ENCODE results near the gene TCF7L2.

The TCF7L2 gene

GRCh38 chr10:113095419-113096127 is 145.5 kb downstream of the TCF7L2 start:
- no peaks in the 10 kb centered on the region for H3K36me3 ChIP-seq (ENCODE audit: control insufficient read depth, low read length)
- peaks cover 10% of the 10 kb centered on the region for H3K4me1 ChIP-seq (ENCODE audit: control insufficient read depth, low read length)

DNA sequence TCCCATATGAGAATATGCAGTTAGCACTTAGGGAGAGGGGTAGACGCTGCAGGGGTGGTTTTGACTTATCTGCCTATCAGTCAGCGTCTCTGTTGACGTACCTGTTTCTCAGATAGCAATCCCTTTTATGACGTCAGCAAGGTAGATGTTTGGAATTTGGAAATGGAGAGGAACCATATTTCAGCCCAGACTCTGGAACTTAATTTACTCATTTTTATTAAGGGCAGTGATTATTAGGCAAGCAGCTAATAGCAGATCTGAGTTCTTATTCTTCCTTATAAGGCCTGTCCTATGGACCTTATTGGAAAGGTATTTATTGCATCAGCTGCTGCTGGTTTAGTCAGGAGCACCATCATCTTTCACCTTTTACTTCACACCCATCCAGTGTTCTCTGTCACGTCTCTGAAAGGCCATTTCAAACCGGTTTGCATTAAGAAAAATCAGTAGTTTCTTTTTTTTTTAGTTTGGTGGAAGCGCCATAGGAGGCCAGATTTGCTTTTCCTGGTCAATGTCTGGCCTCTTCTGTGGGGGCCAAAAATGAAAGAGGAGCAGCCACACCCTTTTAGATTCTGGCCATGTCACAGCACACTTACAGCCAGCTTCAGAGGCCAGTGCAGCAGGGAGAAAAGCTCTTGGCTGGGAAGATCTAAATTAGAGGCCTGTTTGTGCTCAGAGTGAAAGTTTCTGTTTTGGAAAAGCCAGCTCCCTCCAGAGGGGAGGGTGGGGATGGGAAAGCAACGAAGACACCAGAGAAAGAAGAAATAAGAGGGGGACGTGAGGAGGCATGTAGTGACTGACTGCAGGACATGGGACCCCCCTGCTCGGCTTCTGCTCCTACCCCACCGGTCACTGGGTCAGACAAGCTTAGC is 146.3 kb downstream of the TCF7L2 start:
- Histone ChIP-seq H3K4me2 (ENCODE audit: low read length) (no peak overlapping the region), H4K20me1 (ENCODE audit: control insufficient read depth, insufficient read depth, low read depth, low read length) (peaks cover 8% of the 10 kb centered on the region; the same call in 1 of the 2 replicates), H3K27ac (ENCODE audit: low read depth, low read length) (no peak overlapping the region), H3F3A (ENCODE audit: control insufficient read depth, insufficient read depth) (no peaks in the 10 kb centered on the region), H3K36me3 (ENCODE audit: control insufficient read depth, low read length) (no peaks in the 10 kb centered on the region), H3K9me2 (replicated peaks; ENCODE audit: control insufficient read depth, low read length) (no peaks in the 10 kb centered on the region), H3K4me3 (ENCODE audit: low read length) (no peak overlapping the region), H3K4me1 (ENCODE audit: control insufficient read depth, low read length) (peaks cover 10% of the 10 kb centered on the region), H3K79me2 (ENCODE audit: control insufficient read depth, low read length) (no peaks in the 10 kb centered on the region), H3K9me3 (ENCODE audit: control insufficient read depth, insufficient read depth, low read length) (no peaks in the 10 kb centered on the region), H3K27me3 (ENCODE audit: control insufficient read depth, low read length) (peaks cover 5% of the 10 kb centered on the region; the same call in 1 of the 2 replicates)
- TF ChIP-seq CTCF (IDR thresholded peaks at IDR 0.05; ENCODE audit: low read depth, low read length, poor library complexity, severe bottlenecking) (no peak), EZH2phosphoT487 (IDR thresholded peaks at IDR 0.05; ENCODE audit: borderline replicate concordance, low read length) (no peak)

More at GRCh38 chr10:113095419-113096127, 145.5 kb downstream of the TCF7L2 start:
- TF ChIP-seq CTCF (IDR thresholded peaks at IDR 0.05; ENCODE audit: low read depth, low read length, poor library complexity, severe bottlenecking) (no peak), EZH2phosphoT487 (IDR thresholded peaks at IDR 0.05; ENCODE audit: borderline replicate concordance, low read length) (no peak)
- H4K20me1 ChIP-seq (ENCODE audit: control insufficient read depth, insufficient read depth, low read depth, low read length), result peaks cover 8% of the 10 kb centered on the region; the same call in 1 of the 2 replicates
- no peak overlapping the region for H3K27ac ChIP-seq (ENCODE audit: low read depth, low read length)
- H3K79me2 ChIP-seq (ENCODE audit: control insufficient read depth, low read length), result no peaks in the 10 kb centered on the region
- no peak overlapping the region for H3K4me3 ChIP-seq (ENCODE audit: low read length)
- H3K9me2 ChIP-seq (replicated peaks; ENCODE audit: control insufficient read depth, low read length), result no peaks in the 10 kb centered on the region
- H3K4me2 ChIP-seq (ENCODE audit: low read length), result no peak overlapping the region
- no peaks in the 10 kb centered on the region for H3K9me3 ChIP-seq (ENCODE audit: control insufficient read depth, insufficient read depth, low read length)
- H3K27me3 ChIP-seq (ENCODE audit: control insufficient read depth, low read length), result peaks cover 5% of the 10 kb centered on the region; the same call in 1 of the 2 replicates
- H3F3A ChIP-seq (ENCODE audit: control insufficient read depth, insufficient read depth), result no peaks in the 10 kb centered on the region

GRCh38 chr10:113097036-113097435 is 147.0 kb downstream of the TCF7L2 start:
- Histone ChIP-seq H3K4me1 (ENCODE audit: control insufficient read depth, low read length) (peaks cover 10% of the 10 kb centered on the region), H3K4me2 (ENCODE audit: low read length) (no peak overlapping the region), H3F3A (ENCODE audit: control insufficient read depth, insufficient read depth) (no peaks in the 10 kb centered on the region), H3K9me2 (replicated peaks; ENCODE audit: control insufficient read depth, low read length) (no peaks in the 10 kb centered on the region), H3K27ac (ENCODE audit: low read depth, low read length) (no peak overlapping the region), H3K9me3 (ENCODE audit: control insufficient read depth, insufficient read depth, low read length) (no peaks in the 10 kb centered on the region), H4K20me1 (ENCODE audit: control insufficient read depth, insufficient read depth, low read depth, low read length) (peaks cover 8% of the 10 kb centered on the region; the same call in 1 of the 2 replicates), H3K27me3 (ENCODE audit: control insufficient read depth, low read length) (peaks cover 5% of the 10 kb centered on the region; the same call in 1 of the 2 replicates), H3K79me2 (ENCODE audit: control insufficient read depth, low read length) (no peaks in the 10 kb centered on the region), H3K4me3 (ENCODE audit: low read length) (no peak overlapping the region), H3K36me3 (ENCODE audit: control insufficient read depth, low read length) (no peaks in the 10 kb centered on the region)
- TF ChIP-seq CTCF (IDR thresholded peaks at IDR 0.05; ENCODE audit: low read depth, low read length, poor library complexity, severe bottlenecking), result no peak
- no peak for TF ChIP-seq EZH2phosphoT487 (IDR thresholded peaks at IDR 0.05; ENCODE audit: borderline replicate concordance, low read length)

All from DOHH2 (cell line).